GM23338 (cell line): Measurements from ENCODE around the gene RNF168. TPM values are rescaled to one million over a fixed set of nuclear protein-coding genes. Genes with fewer than 3 reads are reported as not detected.

ENCODE experiments used
- ATAC-seq: fragments of 200-7000 bp; cut with Tn5 transposase; 3 replicates; pipeline ENCODE4 v1.9.1; 2020
- DNase-seq: peaks from one replicate; pipeline ENCODE4 v3.0.0-alpha.2; 2015; ENCODE audit warnings: low spot score
- H2AFZ ChIP-seq: fragments of 200-600 bp; sonication (generic); 2 replicates; pipeline ENCODE4 v1.8.0; 2016; ENCODE audit warnings: antibody characterized with exemption, mild to moderate bottlenecking, moderate library complexity
- H3F3A ChIP-seq: fragments of 200-600 bp; sonication (generic); replicated peaks from 2 replicates; pipeline ENCODE4 v1.8.0; 2017; ENCODE audit warnings: antibody characterized with exemption, mixed run types, low read depth
- H3K27ac ChIP-seq: fragments of 200-600 bp; sonication (generic); 2 replicates; pipeline ENCODE4 v1.6.1; 2016; ENCODE audit warnings: low read depth
- H3K27me3 ChIP-seq: fragments of 200-600 bp; sonication (generic); 2 replicates; pipeline ENCODE4 v1.8.0; 2016; ENCODE audit warnings: mild to moderate bottlenecking, mixed run types, moderate library complexity; ENCODE audit not compliant: insufficient read depth
- H3K36me3 ChIP-seq: fragments of 200-600 bp; sonication (generic); 2 replicates; pipeline ENCODE4 v1.8.0; 2016; ENCODE audit warnings: mild to moderate bottlenecking; ENCODE audit not compliant: insufficient read depth
- H3K4me1 ChIP-seq: fragments of 200-600 bp; sonication (generic); 2 replicates; pipeline ENCODE4 v1.8.0; 2016; ENCODE audit warnings: mild to moderate bottlenecking, moderate library complexity; ENCODE audit not compliant: insufficient read depth
- H3K4me2 ChIP-seq: fragments of 200-600 bp; sonication (generic); 2 replicates; pipeline ENCODE4 v1.7.1; 2017; ENCODE audit warnings: mixed run types
- H3K4me3 ChIP-seq: fragments of 200-600 bp; sonication (generic); 2 replicates; pipeline ENCODE4 v1.6.1; 2016; ENCODE audit warnings: mixed run types
- H3K79me2 ChIP-seq: fragments of 200-600 bp; sonication (generic); replicated peaks from 2 replicates; pipeline ENCODE4 v1.8.0; 2017; ENCODE audit warnings: mild to moderate bottlenecking; ENCODE audit not compliant: insufficient read depth
- H3K9me2 ChIP-seq: fragments of 200-600 bp; sonication (generic); 2 replicates; pipeline ENCODE4 v1.8.0; 2017; ENCODE audit not compliant: insufficient read depth
- H4K20me1 ChIP-seq: fragments of 200-600 bp; sonication (generic); replicated peaks from 2 replicates; pipeline ENCODE4 v1.8.0; 2017; ENCODE audit warnings: mild to moderate bottlenecking; ENCODE audit not compliant: insufficient read depth
- H3K27ac Mint-ChIP-seq: 2 replicates; pipeline ENCODE4 v1.8.0; 2020; ENCODE audit warnings: inconsistent platforms, mild to moderate bottlenecking, moderate library complexity, mixed read lengths
- H3K27me3 Mint-ChIP-seq: 3 replicates; pipeline ENCODE4 v1.8.0; 2022; ENCODE audit warnings: low read depth, mild to moderate bottlenecking, moderate library complexity, mixed read lengths, inconsistent platforms; ENCODE audit not compliant: insufficient read depth, poor library complexity
- H3K36me3 Mint-ChIP-seq: 3 replicates; pipeline ENCODE4 v1.8.0; 2021; ENCODE audit warnings: low read depth, mild to moderate bottlenecking, inconsistent platforms, moderate library complexity, mixed read lengths
- H3K4me1 Mint-ChIP-seq: 3 replicates; pipeline ENCODE4 v1.8.0; 2020; ENCODE audit warnings: mild to moderate bottlenecking, inconsistent platforms, mixed read lengths
- H3K4me3 Mint-ChIP-seq: 3 replicates; pipeline ENCODE4 v1.8.0; 2021; ENCODE audit warnings: moderate library complexity, mild to moderate bottlenecking, inconsistent platforms, mixed read lengths
- H3K9me3 Mint-ChIP-seq: 3 replicates; pipeline ENCODE4 v1.8.0; 2020; ENCODE audit warnings: moderate library complexity, mild to moderate bottlenecking, inconsistent platforms, mixed read lengths
- CREB1 ChIP-seq: fragments of 250-450 bp; sonication (Bioruptor Pico); IDR thresholded peaks from 2 replicates; pipeline ENCODE4 v1.5.0; 2020; ENCODE audit warnings: low read depth, mild to moderate bottlenecking, moderate library complexity
- EZH2 ChIP-seq: fragments of 200-600 bp; sonication (generic); IDR thresholded peaks from one replicate; pipeline ENCODE4 v1.8.0; 2017; ENCODE audit warnings: antibody characterized with exemption, mild to moderate bottlenecking, low read depth; ENCODE audit not compliant: unreplicated experiment
- JUNB ChIP-seq: IDR thresholded peaks from one replicate; pipeline ENCODE4 v1.6.1; 2016; ENCODE audit warnings: antibody characterized with exemption; ENCODE audit not compliant: unreplicated experiment
- POLR2AphosphoS5 ChIP-seq: IDR thresholded peaks from 2 replicates; pipeline ENCODE4 v1.6.1; 2016; ENCODE audit warnings: antibody characterized with exemption, low read depth
- polyA plus RNA-seq: library from polyadenylated mRNA; unstranded; fragments of >200 nt; fragmentation: Nextera tagmentation; extraction: Ambion mirVana; gene quantifications from 2 replicates; pipeline ENCODE4 v1.2.1, GENCODE V29; 2016
- total RNA-seq: library from RNA; depleted of rRNA; stranded (reverse); fragments of >200 nt; shearing (Covaris generic); gene quantifications from 2 replicates; pipeline ENCODE4 v1.2.3, GENCODE V29; 2014
- TF ChIP-seq, protein P1 (sequence below): IDR thresholded peaks from one replicate; pipeline ENCODE4 v1.6.1; 2018; ENCODE audit warnings: antibody characterized with exemption; ENCODE audit not compliant: unreplicated experiment
- TF ChIP-seq, protein P2 (sequence below): fragments of 250-450 bp; sonication (Bioruptor Pico); IDR thresholded peaks from 2 replicates; pipeline ENCODE4 v1.5.0; 2020; ENCODE audit warnings: mild to moderate bottlenecking, moderate library complexity
- TF ChIP-seq, protein P3 (sequence below), 2 experiments: fragments of 200-600 bp in 1 of 2; sonication (generic) in 1 of 2; conservative IDR thresholded peaks; 2 replicates each; pipeline versions ENCODE4 v1.5.1 to v1.6.1; 2016 to 2017; ENCODE audit warnings: antibody characterized with exemption in 2 of 2, low read depth in 2 of 2, mild to moderate bottlenecking in 2 of 2, moderate library complexity in 1 of 2
- TF ChIP-seq, protein P4 (sequence below): IDR thresholded peaks from 2 replicates; pipeline ENCODE4 v1.6.1; 2016; ENCODE audit warnings: antibody characterized with exemption

The RNF168 gene
- total and polyA plus RNA-seq, 2 experiments from 2014 or later, result 33.0 to 53.0 TPM

- Histone ChIP-seq H3K27me3 (no peaks in the 10 kb centered on the region), H3K4me3 (no peak overlapping the region), H3K36me3 (0 out of 2 replicates have a peak, but pooled peaks cover under 1% of the 10 kb centered on the region), H3K79me2 (peaks cover 100% of the 10 kb centered on the region), H3F3A (no peaks in the 10 kb centered on the region; the same call in 1 of the 2 replicates), H3K9me2 (no peaks in the 10 kb centered on the region), H2AFZ (no peak overlapping the region), H4K20me1 (peaks cover 60% of the 10 kb centered on the region), H3K4me1 (no peaks in the 10 kb centered on the region), H3K27ac (no peak overlapping the region), H3K4me2 (no peak overlapping the region)
- H3K9me3 Mint-ChIP-seq, result no peaks in the 10 kb centered on the region
- H3K27me3 Mint-ChIP-seq, result no peaks in the 10 kb centered on the region
- H3K4me1 Mint-ChIP-seq, result no peaks in the 10 kb centered on the region
- no peak overlapping the region for H3K4me3 Mint-ChIP-seq
- TF ChIP-seq EZH2, result no peak
- TF ChIP-seq POLR2AphosphoS5, result no peak
- no peak for TF ChIP-seq JUNB
- TF ChIP-seq, protein P1, sequence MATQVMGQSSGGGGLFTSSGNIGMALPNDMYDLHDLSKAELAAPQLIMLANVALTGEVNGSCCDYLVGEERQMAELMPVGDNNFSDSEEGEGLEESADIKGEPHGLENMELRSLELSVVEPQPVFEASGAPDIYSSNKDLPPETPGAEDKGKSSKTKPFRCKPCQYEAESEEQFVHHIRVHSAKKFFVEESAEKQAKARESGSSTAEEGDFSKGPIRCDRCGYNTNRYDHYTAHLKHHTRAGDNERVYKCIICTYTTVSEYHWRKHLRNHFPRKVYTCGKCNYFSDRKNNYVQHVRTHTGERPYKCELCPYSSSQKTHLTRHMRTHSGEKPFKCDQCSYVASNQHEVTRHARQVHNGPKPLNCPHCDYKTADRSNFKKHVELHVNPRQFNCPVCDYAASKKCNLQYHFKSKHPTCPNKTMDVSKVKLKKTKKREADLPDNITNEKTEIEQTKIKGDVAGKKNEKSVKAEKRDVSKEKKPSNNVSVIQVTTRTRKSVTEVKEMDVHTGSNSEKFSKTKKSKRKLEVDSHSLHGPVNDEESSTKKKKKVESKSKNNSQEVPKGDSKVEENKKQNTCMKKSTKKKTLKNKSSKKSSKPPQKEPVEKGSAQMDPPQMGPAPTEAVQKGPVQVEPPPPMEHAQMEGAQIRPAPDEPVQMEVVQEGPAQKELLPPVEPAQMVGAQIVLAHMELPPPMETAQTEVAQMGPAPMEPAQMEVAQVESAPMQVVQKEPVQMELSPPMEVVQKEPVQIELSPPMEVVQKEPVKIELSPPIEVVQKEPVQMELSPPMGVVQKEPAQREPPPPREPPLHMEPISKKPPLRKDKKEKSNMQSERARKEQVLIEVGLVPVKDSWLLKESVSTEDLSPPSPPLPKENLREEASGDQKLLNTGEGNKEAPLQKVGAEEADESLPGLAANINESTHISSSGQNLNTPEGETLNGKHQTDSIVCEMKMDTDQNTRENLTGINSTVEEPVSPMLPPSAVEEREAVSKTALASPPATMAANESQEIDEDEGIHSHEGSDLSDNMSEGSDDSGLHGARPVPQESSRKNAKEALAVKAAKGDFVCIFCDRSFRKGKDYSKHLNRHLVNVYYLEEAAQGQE, result no peak
- TF ChIP-seq, protein P2, sequence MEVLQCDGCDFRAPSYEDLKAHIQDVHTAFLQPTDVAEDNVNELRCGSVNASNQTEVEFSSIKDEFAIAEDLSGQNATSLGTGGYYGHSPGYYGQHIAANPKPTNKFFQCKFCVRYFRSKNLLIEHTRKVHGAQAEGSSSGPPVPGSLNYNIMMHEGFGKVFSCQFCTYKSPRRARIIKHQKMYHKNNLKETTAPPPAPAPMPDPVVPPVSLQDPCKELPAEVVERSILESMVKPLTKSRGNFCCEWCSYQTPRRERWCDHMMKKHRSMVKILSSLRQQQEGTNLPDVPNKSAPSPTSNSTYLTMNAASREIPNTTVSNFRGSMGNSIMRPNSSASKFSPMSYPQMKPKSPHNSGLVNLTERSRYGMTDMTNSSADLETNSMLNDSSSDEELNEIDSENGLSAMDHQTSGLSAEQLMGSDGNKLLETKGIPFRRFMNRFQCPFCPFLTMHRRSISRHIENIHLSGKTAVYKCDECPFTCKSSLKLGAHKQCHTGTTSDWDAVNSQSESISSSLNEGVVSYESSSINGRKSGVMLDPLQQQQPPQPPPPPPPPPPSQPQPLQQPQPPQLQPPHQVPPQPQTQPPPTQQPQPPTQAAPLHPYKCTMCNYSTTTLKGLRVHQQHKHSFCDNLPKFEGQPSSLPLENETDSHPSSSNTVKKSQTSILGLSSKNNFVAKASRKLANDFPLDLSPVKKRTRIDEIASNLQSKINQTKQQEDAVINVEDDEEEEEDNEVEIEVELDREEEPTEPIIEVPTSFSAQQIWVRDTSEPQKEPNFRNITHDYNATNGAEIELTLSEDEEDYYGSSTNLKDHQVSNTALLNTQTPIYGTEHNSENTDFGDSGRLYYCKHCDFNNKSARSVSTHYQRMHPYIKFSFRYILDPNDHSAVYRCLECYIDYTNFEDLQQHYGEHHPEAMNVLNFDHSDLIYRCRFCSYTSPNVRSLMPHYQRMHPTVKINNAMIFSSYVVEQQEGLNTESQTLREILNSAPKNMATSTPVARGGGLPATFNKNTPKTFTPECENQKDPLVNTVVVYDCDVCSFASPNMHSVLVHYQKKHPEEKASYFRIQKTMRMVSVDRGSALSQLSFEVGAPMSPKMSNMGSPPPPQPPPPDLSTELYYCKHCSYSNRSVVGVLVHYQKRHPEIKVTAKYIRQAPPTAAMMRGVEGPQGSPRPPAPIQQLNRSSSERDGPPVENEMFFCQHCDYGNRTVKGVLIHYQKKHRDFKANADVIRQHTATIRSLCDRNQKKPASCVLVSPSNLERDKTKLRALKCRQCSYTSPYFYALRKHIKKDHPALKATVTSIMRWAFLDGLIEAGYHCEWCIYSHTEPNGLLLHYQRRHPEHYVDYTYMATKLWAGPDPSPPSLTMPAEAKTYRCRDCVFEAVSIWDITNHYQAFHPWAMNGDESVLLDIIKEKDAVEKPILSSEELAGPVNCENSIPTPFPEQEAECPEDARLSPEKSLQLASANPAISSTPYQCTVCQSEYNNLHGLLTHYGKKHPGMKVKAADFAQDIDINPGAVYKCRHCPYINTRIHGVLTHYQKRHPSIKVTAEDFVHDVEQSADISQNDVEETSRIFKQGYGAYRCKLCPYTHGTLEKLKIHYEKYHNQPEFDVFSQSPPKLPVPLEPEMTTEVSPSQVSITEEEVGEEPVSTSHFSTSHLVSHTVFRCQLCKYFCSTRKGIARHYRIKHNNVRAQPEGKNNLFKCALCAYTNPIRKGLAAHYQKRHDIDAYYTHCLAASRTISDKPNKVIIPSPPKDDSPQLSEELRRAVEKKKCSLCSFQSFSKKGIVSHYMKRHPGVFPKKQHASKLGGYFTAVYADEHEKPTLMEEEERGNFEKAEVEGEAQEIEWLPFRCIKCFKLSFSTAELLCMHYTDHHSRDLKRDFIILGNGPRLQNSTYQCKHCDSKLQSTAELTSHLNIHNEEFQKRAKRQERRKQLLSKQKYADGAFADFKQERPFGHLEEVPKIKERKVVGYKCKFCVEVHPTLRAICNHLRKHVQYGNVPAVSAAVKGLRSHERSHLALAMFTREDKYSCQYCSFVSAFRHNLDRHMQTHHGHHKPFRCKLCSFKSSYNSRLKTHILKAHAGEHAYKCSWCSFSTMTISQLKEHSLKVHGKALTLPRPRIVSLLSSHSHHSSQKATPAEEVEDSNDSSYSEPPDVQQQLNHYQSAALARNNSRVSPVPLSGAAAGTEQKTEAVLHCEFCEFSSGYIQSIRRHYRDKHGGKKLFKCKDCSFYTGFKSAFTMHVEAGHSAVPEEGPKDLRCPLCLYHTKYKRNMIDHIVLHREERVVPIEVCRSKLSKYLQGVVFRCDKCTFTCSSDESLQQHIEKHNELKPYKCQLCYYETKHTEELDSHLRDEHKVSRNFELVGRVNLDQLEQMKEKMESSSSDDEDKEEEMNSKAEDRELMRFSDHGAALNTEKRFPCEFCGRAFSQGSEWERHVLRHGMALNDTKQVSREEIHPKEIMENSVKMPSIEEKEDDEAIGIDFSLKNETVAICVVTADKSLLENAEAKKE (CRISPR knock-in tag), result no peak
- no peak for TF ChIP-seq CREB1 (CRISPR knock-in tag)
- TF ChIP-seq, protein P3, sequence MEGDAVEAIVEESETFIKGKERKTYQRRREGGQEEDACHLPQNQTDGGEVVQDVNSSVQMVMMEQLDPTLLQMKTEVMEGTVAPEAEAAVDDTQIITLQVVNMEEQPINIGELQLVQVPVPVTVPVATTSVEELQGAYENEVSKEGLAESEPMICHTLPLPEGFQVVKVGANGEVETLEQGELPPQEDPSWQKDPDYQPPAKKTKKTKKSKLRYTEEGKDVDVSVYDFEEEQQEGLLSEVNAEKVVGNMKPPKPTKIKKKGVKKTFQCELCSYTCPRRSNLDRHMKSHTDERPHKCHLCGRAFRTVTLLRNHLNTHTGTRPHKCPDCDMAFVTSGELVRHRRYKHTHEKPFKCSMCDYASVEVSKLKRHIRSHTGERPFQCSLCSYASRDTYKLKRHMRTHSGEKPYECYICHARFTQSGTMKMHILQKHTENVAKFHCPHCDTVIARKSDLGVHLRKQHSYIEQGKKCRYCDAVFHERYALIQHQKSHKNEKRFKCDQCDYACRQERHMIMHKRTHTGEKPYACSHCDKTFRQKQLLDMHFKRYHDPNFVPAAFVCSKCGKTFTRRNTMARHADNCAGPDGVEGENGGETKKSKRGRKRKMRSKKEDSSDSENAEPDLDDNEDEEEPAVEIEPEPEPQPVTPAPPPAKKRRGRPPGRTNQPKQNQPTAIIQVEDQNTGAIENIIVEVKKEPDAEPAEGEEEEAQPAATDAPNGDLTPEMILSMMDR (conservative IDR thresholded peaks at IDR 0.05; ENCODE audit: low read depth in 2 of 2), result no peak
- TF ChIP-seq, protein P4, sequence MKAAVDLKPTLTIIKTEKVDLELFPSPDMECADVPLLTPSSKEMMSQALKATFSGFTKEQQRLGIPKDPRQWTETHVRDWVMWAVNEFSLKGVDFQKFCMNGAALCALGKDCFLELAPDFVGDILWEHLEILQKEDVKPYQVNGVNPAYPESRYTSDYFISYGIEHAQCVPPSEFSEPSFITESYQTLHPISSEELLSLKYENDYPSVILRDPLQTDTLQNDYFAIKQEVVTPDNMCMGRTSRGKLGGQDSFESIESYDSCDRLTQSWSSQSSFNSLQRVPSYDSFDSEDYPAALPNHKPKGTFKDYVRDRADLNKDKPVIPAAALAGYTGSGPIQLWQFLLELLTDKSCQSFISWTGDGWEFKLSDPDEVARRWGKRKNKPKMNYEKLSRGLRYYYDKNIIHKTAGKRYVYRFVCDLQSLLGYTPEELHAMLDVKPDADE, result no peak
- no peak overlapping the region for H3K27ac Mint-ChIP-seq
- ATAC-seq (no peak), DNase-seq (no peak)
- peaks cover 17% of the 10 kb centered on the region for H3K36me3 Mint-ChIP-seq
Measured at GRCh38 chr3:196493292-196493691, 10.3 kb downstream of the RNF168 start.
